ENCODE data around the gene TRERF1.

The TRERF1 gene

DNA sequence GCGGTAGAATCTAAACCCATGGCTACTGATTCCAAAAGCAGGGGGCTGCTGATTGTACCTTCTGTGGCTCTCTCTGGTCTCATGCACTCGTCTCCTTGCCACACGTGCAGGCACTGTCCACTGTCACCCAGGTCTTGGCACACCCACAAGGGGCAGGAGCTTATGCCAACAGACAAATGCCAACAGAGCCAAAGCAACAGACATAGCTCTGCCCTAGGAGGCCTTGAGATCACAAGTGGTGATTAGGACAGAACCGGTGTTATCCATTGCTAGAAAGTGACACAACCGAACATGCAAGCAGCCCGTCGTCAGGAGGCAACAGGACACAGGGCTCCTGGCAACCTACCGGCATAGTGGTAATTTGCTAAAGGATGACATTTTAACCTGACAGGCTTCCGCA lies 197.2 kb downstream of the TRERF1 start:
- no peak for DNase-seq (ENCODE audit: low read depth in 2 of 2)

- DNase-seq (ENCODE audit: low read depth in 2 of 2): no peak
Measured at GRCh38 chr6:42251911-42252637, 199.7 kb downstream of the TRERF1 start.

DNA sequence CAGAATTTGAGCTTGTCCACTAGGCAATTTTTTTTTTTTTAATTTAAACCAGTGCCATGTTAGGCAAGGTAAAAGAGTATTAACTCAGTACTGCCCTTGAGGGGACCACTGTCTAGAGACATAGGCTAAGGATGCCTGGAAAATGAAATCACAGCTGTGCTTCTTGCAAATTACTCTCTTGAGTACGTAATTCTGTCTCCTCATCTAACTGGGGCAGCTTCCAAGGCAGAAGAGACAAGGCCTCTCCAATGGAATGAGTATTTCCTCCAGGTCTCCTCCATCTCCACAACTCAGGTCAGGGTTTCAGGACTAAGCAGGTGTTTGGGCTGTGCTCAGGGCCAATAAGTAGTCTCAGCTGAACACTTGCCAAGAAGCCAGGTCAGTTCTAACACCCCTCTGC lies 200.2 kb downstream of the TRERF1 start:
- no peak for DNase-seq (ENCODE audit: low read depth in 2 of 2)

DNA sequence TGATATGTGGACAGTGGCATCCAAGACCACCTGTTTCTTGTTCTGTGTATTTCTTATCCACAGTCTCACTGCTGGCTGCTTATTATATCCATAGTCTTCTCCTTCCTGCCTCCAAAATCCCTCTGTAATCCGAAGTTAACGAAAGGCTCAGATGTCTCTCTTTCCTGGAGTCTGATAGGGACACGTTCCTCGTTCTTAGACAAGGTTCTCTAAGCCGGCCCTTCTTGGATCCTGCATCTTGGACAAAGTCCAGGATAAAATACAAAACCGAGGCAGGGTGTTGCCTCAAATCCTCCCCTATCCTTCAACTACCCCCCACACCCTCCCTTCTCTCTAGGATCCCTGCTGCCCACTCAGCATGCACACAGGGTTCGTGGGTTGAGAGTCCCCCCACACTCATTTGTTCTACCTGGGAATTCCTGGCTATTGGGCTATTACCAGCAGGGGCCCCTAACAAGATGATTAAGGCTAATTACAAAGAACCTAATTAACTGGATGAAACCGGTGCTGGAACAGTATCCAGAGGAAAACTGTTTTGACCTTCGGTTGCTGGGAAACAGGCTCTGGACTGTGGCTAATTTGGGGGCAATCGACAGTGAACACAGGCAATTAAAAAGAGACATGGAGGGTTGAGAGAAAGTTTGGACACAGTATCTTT lies 201.3 kb downstream of the TRERF1 start:
- no peak for DNase-seq (ENCODE audit: low read depth in 2 of 2)

DNA sequence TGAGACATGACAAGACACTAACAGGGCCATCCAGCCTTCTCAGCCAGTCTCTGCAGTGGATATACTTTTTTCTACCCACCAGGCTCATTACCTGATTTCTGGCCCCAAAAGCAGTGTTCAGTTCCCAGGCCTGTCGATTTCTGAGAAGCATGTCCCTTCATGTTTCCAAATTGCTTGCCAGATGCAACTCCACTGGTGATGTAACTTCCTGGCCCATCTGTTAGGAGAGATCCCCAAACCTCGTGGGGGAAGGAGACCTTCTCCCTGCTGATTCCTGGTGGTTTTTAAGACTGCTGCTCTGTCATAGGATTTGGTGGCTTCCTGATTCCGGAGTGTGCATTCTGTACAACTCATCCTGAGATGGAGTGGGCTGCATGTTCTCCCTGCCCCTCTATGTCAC lies 202.4 kb downstream of the TRERF1 start:
- no peak for DNase-seq (ENCODE audit: low read depth in 2 of 2)

DNA sequence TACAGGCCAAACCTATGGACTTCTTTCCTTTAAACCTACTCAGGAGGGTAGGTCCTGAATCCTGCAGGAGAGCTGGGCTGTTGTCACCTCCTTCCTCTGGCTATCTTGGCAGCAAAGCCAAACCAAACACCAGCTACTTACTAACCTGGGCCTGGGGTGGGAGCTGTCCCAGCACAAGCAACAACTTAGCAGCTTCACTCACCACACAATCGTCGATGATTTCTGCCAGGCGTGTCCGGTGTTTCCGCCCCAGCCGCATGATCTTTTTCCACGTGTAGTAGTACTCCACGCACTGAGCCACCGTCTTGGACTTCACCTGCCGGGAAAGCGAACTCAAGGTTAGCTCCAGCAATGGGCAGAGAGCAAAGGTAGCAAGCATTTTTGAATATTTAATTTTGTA lies 208.7 kb downstream of the TRERF1 start:
- DNase-seq (ENCODE audit: low read depth in 2 of 2): no peak

- no peak for DNase-seq (ENCODE audit: low read depth in 2 of 2)
Measured at GRCh38 chr6:42241915-42242314, 209.8 kb downstream of the TRERF1 start.

- DNase-seq (ENCODE audit: low read depth in 2 of 2): no peak
Measured at GRCh38 chr6:42239736-42240375, 211.9 kb downstream of the TRERF1 start.

DNA sequence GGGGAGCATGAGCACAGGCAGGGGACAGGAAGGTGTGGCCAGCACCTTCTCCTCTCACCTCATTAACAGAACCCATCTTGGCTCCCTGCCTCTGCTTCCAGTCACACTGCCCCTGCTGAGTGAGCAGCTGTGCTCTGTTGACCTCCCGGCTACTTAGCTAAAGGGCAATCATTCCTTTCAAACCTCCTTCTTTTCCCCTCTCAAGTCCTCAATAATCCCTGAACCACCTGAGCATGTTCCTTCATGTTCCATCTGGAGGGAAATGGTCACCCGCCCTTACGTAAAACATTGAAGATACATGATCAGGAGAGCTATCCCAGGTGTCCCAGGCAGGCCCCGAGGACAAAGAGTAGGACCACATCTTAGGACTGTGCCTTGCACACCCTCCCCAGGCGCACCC lies 212.4 kb downstream of the TRERF1 start:
- DNase-seq (ENCODE audit: low read depth in 2 of 2): no peak

DNA sequence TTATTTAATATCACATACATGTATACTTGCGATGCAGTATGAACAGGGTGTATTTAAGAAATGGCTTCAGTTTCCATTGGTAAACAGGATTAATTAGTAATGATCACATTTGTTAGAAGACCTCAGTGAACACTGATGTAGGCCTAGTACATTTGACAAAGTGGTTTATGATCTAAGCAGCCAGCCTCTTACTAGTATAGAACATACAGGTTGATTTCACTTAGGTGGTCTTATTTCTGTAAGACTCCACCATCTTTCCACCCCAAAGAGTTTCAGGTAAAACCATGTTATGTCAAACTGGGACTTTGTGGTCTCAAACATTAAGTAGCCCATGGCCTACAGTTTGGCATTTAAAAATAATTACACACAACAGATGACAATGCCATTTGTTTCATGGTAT lies 213.9 kb downstream of the TRERF1 start:
- no peak for DNase-seq (ENCODE audit: low read depth in 2 of 2)

- DNase-seq (ENCODE audit: low read depth in 2 of 2): no peak
Measured at GRCh38 chr6:42236682-42237473, 214.8 kb downstream of the TRERF1 start.

GRCh38 chr6:42236030-42236429 lies 215.7 kb downstream of the TRERF1 start:
- no peak for DNase-seq (ENCODE audit: low read depth in 2 of 2)

DNA sequence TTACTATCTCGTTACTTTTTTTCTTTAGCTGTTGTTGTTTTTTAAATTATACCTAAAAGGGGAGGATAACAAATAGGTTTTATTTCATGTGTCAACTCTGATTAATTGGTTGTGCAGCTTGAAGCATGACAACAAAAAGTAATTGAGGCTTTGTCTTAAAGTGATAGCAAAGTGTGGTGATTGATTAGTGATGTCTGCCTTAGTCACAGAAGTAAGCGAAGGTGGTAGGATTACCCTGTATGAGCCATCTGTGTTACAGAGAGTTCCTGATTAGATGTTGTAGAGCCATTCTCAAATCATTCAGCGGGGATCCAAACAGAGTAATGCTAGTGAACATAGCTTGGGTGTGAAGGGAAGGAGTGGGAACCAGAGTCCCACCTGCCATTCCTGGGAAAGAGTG lies 219.7 kb downstream of the TRERF1 start:
- DNase-seq (ENCODE audit: low read depth in 2 of 2): no peak

DNA sequence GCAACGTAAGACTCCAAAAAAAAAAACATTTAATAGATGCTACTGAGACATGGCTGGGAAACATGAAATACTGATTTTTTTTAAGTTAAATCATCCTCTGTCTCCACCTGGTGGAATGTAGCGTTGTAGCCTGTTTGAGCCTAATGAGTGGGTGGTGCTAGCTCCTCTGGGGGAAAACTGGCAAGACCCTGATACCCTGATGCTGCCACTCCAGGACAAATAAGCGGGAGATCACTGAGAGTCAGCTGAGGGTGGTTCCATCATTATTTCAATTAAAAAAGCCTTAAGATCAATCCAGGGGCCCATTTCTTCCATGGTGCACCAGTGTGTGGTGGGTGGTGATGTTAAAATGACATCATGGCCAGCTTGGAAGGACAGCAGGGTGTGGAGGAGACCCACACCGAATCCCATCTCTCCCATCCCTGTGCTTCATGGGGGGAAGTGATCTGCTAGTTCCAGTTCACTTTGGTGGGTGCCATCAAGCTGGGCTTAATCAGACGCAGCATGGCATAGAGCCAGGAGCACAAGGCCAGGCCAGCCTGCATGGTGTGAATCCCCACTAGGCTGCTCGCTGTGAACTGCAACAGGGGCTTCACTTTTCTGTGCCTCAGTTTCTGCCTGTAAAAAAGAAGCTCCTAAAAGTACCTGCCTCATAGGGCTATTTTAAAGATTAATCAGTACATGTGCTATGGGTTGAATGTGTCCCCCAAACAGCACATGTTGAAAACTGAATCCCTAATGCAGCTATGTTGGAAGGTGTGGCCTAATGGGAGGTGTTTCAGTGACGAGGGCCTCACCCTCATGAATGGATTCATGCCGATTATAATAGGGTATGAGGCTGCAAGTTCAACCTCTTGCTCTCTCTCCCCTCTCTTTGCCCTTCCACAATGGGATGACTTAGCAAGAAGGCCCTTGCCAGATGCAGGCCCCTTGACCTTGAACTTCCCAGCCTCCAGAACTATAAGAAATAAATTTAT lies 221.1 kb downstream of the TRERF1 start:
- DNase-seq (ENCODE audit: low read depth in 2 of 2): no peak

- no peak for DNase-seq (ENCODE audit: low read depth in 2 of 2)
Measured at GRCh38 chr6:42229506-42230119, 222.1 kb downstream of the TRERF1 start.

DNA sequence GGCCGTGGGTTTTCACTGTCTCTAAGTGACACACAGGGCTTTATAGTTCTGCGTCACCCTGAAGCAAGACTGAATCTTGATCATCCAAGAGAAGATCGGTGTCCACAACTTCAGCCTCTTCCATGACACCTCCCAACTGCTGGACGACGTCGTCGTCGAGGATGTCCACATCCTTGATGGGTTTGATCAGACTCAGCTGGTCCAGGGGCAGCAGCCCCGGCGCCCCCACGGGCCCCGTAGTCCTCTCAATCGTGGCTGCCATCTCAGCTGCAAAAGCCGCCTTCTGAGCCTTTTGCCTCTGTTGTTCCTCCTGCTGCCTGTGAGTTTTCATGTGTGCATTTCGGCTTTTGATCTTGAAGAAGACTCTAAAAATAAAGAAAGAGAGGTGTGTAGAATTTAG lies 223.4 kb downstream of the TRERF1 start:
- no peak for DNase-seq (ENCODE audit: low read depth in 2 of 2)

DNA sequence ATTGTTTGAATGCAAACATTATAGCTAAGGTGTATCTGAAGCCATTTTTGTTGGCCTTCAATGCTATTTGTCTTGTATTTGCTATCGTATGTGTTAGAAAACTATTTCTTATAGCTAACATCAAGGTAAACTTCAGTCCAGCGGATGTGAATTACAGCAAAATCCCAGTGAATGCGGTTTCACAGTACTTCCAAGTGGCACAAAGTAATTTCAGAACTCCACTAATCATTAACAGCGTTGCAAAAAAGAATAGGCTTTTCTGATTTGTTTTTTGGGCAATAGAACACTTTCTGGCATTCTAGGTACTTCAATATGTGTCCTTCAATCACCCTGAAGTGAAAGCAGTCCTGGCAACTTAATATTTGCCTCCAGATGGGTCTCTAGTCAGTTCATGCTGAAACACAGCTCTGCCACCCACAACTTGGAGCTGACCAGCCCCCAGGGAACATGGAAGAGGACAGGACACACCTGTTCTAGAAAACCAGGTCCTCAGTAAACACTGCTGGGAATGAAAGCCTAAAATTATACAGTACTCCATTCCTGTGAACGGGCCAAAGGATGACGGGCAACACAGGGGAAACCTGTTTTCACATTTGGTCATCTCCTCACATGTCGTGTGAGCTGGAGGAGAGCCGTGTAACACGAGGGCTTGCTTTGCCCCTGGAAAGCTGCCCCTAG lies 224.4 kb downstream of the TRERF1 start:
- DNase-seq (ENCODE audit: low read depth in 2 of 2): no peak

- DNase-seq (ENCODE audit: low read depth in 2 of 2): no peak
Measured at GRCh38 chr6:42226645-42227143, 225.0 kb downstream of the TRERF1 start.

DNA sequence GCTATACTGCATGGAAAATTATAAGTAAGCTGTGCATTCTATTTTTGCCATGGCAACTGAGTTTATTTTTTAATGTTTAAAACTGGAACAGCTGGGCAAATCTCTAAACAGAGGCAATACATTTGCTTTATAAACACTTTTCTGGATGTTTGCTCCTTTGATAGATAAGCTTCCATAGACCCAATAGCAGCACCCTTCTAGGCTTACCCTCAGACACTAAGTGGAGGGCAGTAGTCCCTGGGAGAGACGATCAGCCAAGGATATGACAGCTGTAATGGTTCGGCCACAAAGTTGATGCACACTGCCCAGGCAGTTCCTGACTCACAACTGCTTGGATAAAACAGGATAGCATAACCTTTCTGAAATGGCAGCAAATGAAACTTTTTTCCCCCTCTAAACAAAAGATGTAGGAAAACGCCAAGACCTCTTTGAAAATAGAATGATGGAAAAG lies 225.5 kb downstream of the TRERF1 start:
- no peak for DNase-seq (ENCODE audit: low read depth in 2 of 2)

DNA sequence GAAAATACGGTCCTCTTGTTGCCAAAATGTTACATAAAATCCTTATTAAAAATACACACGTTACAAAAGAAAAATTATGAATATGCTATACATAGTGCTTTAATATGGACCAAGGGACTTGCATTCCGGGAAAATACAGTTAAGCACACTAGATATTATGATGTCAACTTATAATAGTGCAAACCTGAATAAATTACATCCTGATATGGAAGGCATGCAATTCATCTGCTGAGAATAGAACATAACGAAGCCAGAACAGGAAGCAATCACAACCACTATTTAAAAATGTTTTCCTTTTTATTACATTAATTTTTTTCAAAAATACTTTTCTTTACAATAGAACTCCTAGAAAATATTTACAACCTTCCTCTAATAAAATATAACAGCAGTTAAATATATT lies 226.3 kb downstream of the TRERF1 start:
- no peak for DNase-seq (ENCODE audit: low read depth in 2 of 2)
